IPS-NIHi11 (cell line): ENCODE results near the gene RSPRY1.

Source experiments
- DNase-seq: peaks from one replicate; pipeline ENCODE4 v3.0.0; 2012; ENCODE audit warnings: mixed read lengths, low spot score

The RSPRY1 gene

GRCh38 chr16:57152096-57153093 lies 33.7 kb upstream of the RSPRY1 start:
- DNase-seq = no peak

GRCh38 chr16:57153841-57154240 lies 32.3 kb upstream of the RSPRY1 start:
- no peak for DNase-seq

- DNase-seq = no peak
These were observed 30.3 kb upstream of the RSPRY1 start for GRCh38 chr16:57155702-57156350.

- DNase-seq = no peak
These were observed 29.8 kb upstream of the RSPRY1 start for GRCh38 chr16:57156351-57156703.

GRCh38 chr16:57157533-57157932 lies 28.6 kb upstream of the RSPRY1 start:
- no peak for DNase-seq

GRCh38 chr16:57159447-57159846 lies 26.7 kb upstream of the RSPRY1 start:
- DNase-seq = no peak

GRCh38 chr16:57163842-57164241 lies 22.3 kb upstream of the RSPRY1 start:
- no peak for DNase-seq

GRCh38 chr16:57165483-57165882 lies 20.6 kb upstream of the RSPRY1 start:
- no peak for DNase-seq

GRCh38 chr16:57165938-57166337 lies 20.2 kb upstream of the RSPRY1 start:
- DNase-seq = no peak

- DNase-seq = no peak
These were observed 19.7 kb upstream of the RSPRY1 start for GRCh38 chr16:57166451-57166850.

- DNase-seq = no peak
These were observed 19.2 kb upstream of the RSPRY1 start for GRCh38 chr16:57166951-57167350.

GRCh38 chr16:57167538-57167937 lies 18.6 kb upstream of the RSPRY1 start:
- DNase-seq = no peak

GRCh38 chr16:57167953-57168352 lies 18.2 kb upstream of the RSPRY1 start:
- DNase-seq = no peak

- DNase-seq = no peak
These were observed 16.8 kb upstream of the RSPRY1 start for GRCh38 chr16:57169327-57169726.

GRCh38 chr16:57172721-57173290 lies 13.3 kb upstream of the RSPRY1 start:
- DNase-seq = no peak

- no peak for DNase-seq
These were observed 10.2 kb upstream of the RSPRY1 start for GRCh38 chr16:57175896-57176295.

GRCh38 chr16:57178196-57178595 lies 7.9 kb upstream of the RSPRY1 start:
- DNase-seq = no peak

- DNase-seq = peak; percentile 24
These were observed 7.3 kb upstream of the RSPRY1 start for GRCh38 chr16:57178793-57179212.

GRCh38 chr16:57179215-57179828 lies 6.8 kb upstream of the RSPRY1 start:
- no peak for DNase-seq

GRCh38 chr16:57184113-57184512 lies 2.0 kb upstream of the RSPRY1 start:
- DNase-seq = no peak

GRCh38 chr16:57184887-57185445 lies 1.2 kb upstream of the RSPRY1 start:
- DNase-seq = no peak

- DNase-seq = peak; percentile 50
These were observed 634 bp upstream of the RSPRY1 start for GRCh38 chr16:57185446-57185944.
